Small intestine (tissue), 7 donors: ENCODE measurements around the gene PLEKHA6. TPM values are rescaled to one million over a fixed set of nuclear protein-coding genes. Genes with fewer than 3 reads are reported as not detected.
"Not testable (repeated sequence)": the region's sequence is repeated elsewhere in the genome, so short reads cannot be mapped to it uniquely, and the experiment has no call there.

Experiments
- DNase-seq, 2 donors: peaks; one replicate each; pipeline versions ENCODE4 v3.0.0 to v3.0.0-alpha.2; 2013
- FAIRE-seq: peaks from 2 replicates; lab custom pipeline; 2012; peaks lifted over from hg19 to GRCh38; lab: Jason Lieb, UNC
- H3K27ac ChIP-seq, 3 donors: one replicate each; pipeline ENCODE4 v1.5.1; 2013; ENCODE audit warnings: low read length in 2 of 3, mild to moderate bottlenecking in 2 of 3, control low read depth in 1 of 3, inconsistent platforms in 1 of 3, low read depth in 1 of 3, moderate library complexity in 1 of 3
- H3K27me3 ChIP-seq, 3 donors: one replicate each; pipeline ENCODE4 v1.6.1; 2013; ENCODE audit warnings: low read length in 3 of 3, inconsistent platforms in 1 of 3; ENCODE audit not compliant: control insufficient read depth in 3 of 3, insufficient read depth in 3 of 3
- H3K36me3 ChIP-seq, 3 donors: one replicate each; pipeline ENCODE4 v1.6.1; 2013; ENCODE audit warnings: low read length in 3 of 3, inconsistent platforms in 1 of 3, low read depth in 1 of 3, mild to moderate bottlenecking in 1 of 3, moderate library complexity in 1 of 3; ENCODE audit not compliant: control insufficient read depth in 3 of 3, insufficient read depth in 2 of 3
- H3K4me1 ChIP-seq, 3 donors: one replicate each; pipeline ENCODE4 v1.6.1; 2013; ENCODE audit warnings: low read length in 2 of 3, inconsistent platforms in 1 of 3, low read depth in 1 of 3, mild to moderate bottlenecking in 1 of 3, moderate library complexity in 1 of 3; ENCODE audit not compliant: control insufficient read depth in 3 of 3, insufficient read depth in 2 of 3
- H3K4me3 ChIP-seq, 3 donors: one replicate each; pipeline ENCODE4 v1.5.1; 2013; ENCODE audit warnings: low read length in 3 of 3, control low read depth in 1 of 3, inconsistent platforms in 1 of 3, low read depth in 1 of 3, mild to moderate bottlenecking in 1 of 3, moderate library complexity in 1 of 3
- H3K9me3 ChIP-seq, 2 donors: one replicate each; pipeline ENCODE4 v1.6.1; 2013; ENCODE audit warnings: low read depth in 1 of 2, low read length in 1 of 2; ENCODE audit not compliant: control insufficient read depth in 2 of 2, insufficient read depth in 1 of 2
- WGBS, 3 donors: extraction: QIAGEN DNeasy Blood & Tissue Kit; methylation state at CpG; one replicate each; pipeline ENCODE4 v1.1.7; 2013; 5-methylcytosine and 5-hydroxymethylcytosine counted together
- polyA plus RNA-seq, 4 donors: library from polyadenylated mRNA; stranded (reverse) in 3 of 4; unstranded in 1 of 4; fragments of 200-250 nt in 3 of 4; fragments of 120-200 nt in 1 of 4; gene quantifications; one replicate each; pipeline versions ENCODE4 v1.2.1 to v1.2.3, GENCODE V29; 2013
- donor health status: healthy with polysubstance abuse.
- donor health status: control.
- donor health status: control.
- donor health status: Bipolar disorder and iron deficiency.
- donor health status: healthy.

PLEKHA6 gene
- polyA plus RNA-seq, 4 donors = 27.4 to 58.0 (median 38.3) TPM

- DNase-seq = no peak
- Histone ChIP-seq H3K4me1 (no peaks in the 10 kb centered on the region), H3K27ac (no peak overlapping the region), H3K9me3 (no peaks in the 10 kb centered on the region), H3K36me3 (peaks cover 0 to 60% (median 16%) of the 10 kb centered on the region in 3 donors), H3K27me3 (no peaks in the 10 kb centered on the region), H3K4me3 (no peak overlapping the region)
- FAIRE-seq = no peak
- WGBS, 3 donors = 73 to 93% (median 80%) methylated on average over 1 of the region's 1 CpG
Observed at GRCh38 chr1:204240233-204240632, 119.5 kb downstream of the PLEKHA6 start.

GRCh38 chr1:204239401-204239800, 120.3 kb downstream of the PLEKHA6 start:
- not testable (repeated sequence) for H3K4me1 ChIP-seq, H3K27me3 ChIP-seq, DNase-seq, FAIRE-seq, H3K9me3 ChIP-seq, H3K27ac ChIP-seq, H3K4me3 ChIP-seq
- WGBS, 3 donors = 70 to 84% (median 76%) methylated on average over 3 of the region's 3 CpGs
- H3K36me3 ChIP-seq = peaks cover 0 to 52% (median 11%) of the 10 kb centered on the region in 3 donors

- not testable (repeated sequence) for FAIRE-seq, H3K9me3 ChIP-seq
- peaks cover 0 to 50% (median 9%) of the 10 kb centered on the region in 3 donors for H3K36me3 ChIP-seq
Observed at GRCh38 chr1:204238520-204238919, 121.2 kb downstream of the PLEKHA6 start.

GRCh38 chr1:204237515-204237914, 122.2 kb downstream of the PLEKHA6 start:
- not testable (repeated sequence) for H3K27ac ChIP-seq, H3K4me3 ChIP-seq, H3K4me1 ChIP-seq, FAIRE-seq, H3K9me3 ChIP-seq, DNase-seq, H3K27me3 ChIP-seq
- 97 to 100% (median 97%) methylated on average over 1 of the region's 1 CpG for WGBS, 3 donors
- peaks cover 0 to 50% (median 9%) of the 10 kb centered on the region in 3 donors for H3K36me3 ChIP-seq

More at GRCh38 chr1:204238520-204238919, 121.2 kb downstream of the PLEKHA6 start:
- not testable (repeated sequence) for H3K4me3 ChIP-seq, H3K27ac ChIP-seq, H3K27me3 ChIP-seq, DNase-seq, H3K4me1 ChIP-seq
- WGBS, 3 donors = 89 to 95% (median 91%) methylated on average over 2 of the region's 2 CpGs

GRCh38 chr1:204232526-204232925, 127.2 kb downstream of the PLEKHA6 start:
- no peak overlapping the region for H3K27ac ChIP-seq
- DNase-seq (no peak), FAIRE-seq (no peak)
- H3K36me3 ChIP-seq = peaks cover 5 to 51% (median 10%) of the 10 kb centered on the region in 3 donors
- H3K4me3 ChIP-seq = no peak overlapping the region
- H3K9me3 ChIP-seq = no peaks in the 10 kb centered on the region
- H3K27me3 ChIP-seq = no peaks in the 10 kb centered on the region
- H3K4me1 ChIP-seq = peaks cover 0 to 10% (median 2%) of the 10 kb centered on the region in 3 donors

GRCh38 chr1:204230211-204230610, 129.5 kb downstream of the PLEKHA6 start:
- Histone ChIP-seq H3K9me3 (no peaks in the 10 kb centered on the region), H3K27ac (no peak overlapping the region), H3K27me3 (no peaks in the 10 kb centered on the region), H3K36me3 (peaks cover 5 to 58% (median 10%) of the 10 kb centered on the region in 3 donors), H3K4me3 (no peak overlapping the region), H3K4me1 (peaks cover 0 to 33% (median 2%) of the 10 kb centered on the region in 3 donors)
- no peak for FAIRE-seq
- WGBS, 3 donors = 91 to 98% (median 94%) methylated on average over 14 of the region's 14 CpGs
- DNase-seq = no peak

GRCh38 chr1:204228896-204229295, 130.8 kb downstream of the PLEKHA6 start:
- no peak for FAIRE-seq
- Histone ChIP-seq H3K27me3 (no peaks in the 10 kb centered on the region), H3K27ac (peak overlapping the region in 2 of 3 donors; percentile 6 to 93), H3K4me1 (peaks cover 0 to 33% (median 2%) of the 10 kb centered on the region in 3 donors), H3K9me3 (no peaks in the 10 kb centered on the region), H3K36me3 (peaks cover 5 to 62% (median 10%) of the 10 kb centered on the region in 3 donors), H3K4me3 (no peak overlapping the region)
- 94 to 98% (median 97%) methylated on average over 11 to 13 of the region's 13 CpGs for whole genome bisulfite sequencing, 3 donors
- DNase-seq = no peak

GRCh38 chr1:204227996-204228785, 131.5 kb downstream of the PLEKHA6 start:
- Histone ChIP-seq H3K4me3 (no peak overlapping the region), H3K4me1 (peaks cover 0 to 33% (median 2%) of the 10 kb centered on the region in 3 donors), H3K36me3 (peaks cover 7 to 64% (median 10%) of the 10 kb centered on the region in 3 donors), H3K9me3 (no peaks in the 10 kb centered on the region), H3K27me3 (no peaks in the 10 kb centered on the region), H3K27ac (peak overlapping the region in 2 of 3 donors; percentile 79 to 93)
- FAIRE-seq = no peak
- no peak for DNase-seq
- 78 to 83% (median 79%) methylated on average over 20 of the region's 20 CpGs for WGBS, 3 donors
